DND-41 (cell line): ENCODE measurements around the gene CD93.

Experiments
- ATAC-seq: fragments of 200-7000 bp; cut with Tn5 transposase; 3 replicates; pipeline ENCODE4 v1.9.1; 2021; ENCODE audit warnings: low read depth; ENCODE audit not compliant: insufficient read depth
- DNase-seq: peaks from one replicate; pipeline ENCODE4 v3.0.0-alpha.2; 2020
- H2AFZ ChIP-seq: 2 replicates; pipeline ENCODE4 v1.6.0; 2012; ENCODE audit warnings: low read depth, low read length
- H3K27ac ChIP-seq: 2 replicates; pipeline ENCODE4 v1.5.1; 2012; ENCODE audit warnings: low read length, inconsistent platforms
- H3K27me3 ChIP-seq: fragments of 200-600 bp; sonication (generic); 2 replicates; pipeline ENCODE4 v1.6.0; 2012; ENCODE audit warnings: low read length, mild to moderate bottlenecking, inconsistent platforms; ENCODE audit not compliant: insufficient read depth, poor library complexity
- H3K36me3 ChIP-seq: 2 replicates; pipeline ENCODE4 v1.5.1; 2012; ENCODE audit warnings: low read length, inconsistent platforms; ENCODE audit not compliant: insufficient read depth
- H3K4me1 ChIP-seq: 2 replicates; pipeline ENCODE4 v1.5.1; 2012; ENCODE audit warnings: mild to moderate bottlenecking, low read length; ENCODE audit not compliant: insufficient read depth
- H3K4me2 ChIP-seq: 2 replicates; pipeline ENCODE4 v1.6.0; 2012; ENCODE audit warnings: mild to moderate bottlenecking, moderate library complexity, low read length, inconsistent platforms; ENCODE audit not compliant: insufficient read depth
- H3K4me3 ChIP-seq, 2 experiments: fragments of 200-600 bp in 1 of 2; shearing (Covaris generic) in 1 of 2; 2 replicates each; pipeline ENCODE4 v1.5.1; 2012 to 2016; ENCODE audit warnings: inconsistent platforms in 2 of 2, low read length in 2 of 2, mild to moderate bottlenecking in 2 of 2, low read depth in 1 of 2, moderate library complexity in 1 of 2
- H3K79me2 ChIP-seq: 2 replicates; pipeline ENCODE4 v1.6.0; 2012; ENCODE audit warnings: low read length, inconsistent platforms; ENCODE audit not compliant: insufficient read depth
- H3K9ac ChIP-seq: 2 replicates; pipeline ENCODE4 v1.6.0; 2012; ENCODE audit warnings: low read depth, mild to moderate bottlenecking, inconsistent platforms, low read length, moderate library complexity
- H3K9me3 ChIP-seq: 2 replicates; pipeline ENCODE4 v1.5.1; 2012; ENCODE audit warnings: low read length, moderate library complexity, mild to moderate bottlenecking, inconsistent platforms; ENCODE audit not compliant: insufficient read depth, severe bottlenecking
- H4K20me1 ChIP-seq: 2 replicates; pipeline ENCODE4 v1.6.0; 2012; ENCODE audit warnings: low read length; ENCODE audit not compliant: insufficient read depth
- EZH2 ChIP-seq: IDR thresholded peaks from 3 replicates; pipeline ENCODE4 v1.6.1; 2012; ENCODE audit warnings: borderline replicate concordance, low read depth, mild to moderate bottlenecking, moderate library complexity, low read length, inconsistent platforms; ENCODE audit not compliant: severe bottlenecking
- TF ChIP-seq, protein P1 (sequence below): IDR thresholded peaks from 2 replicates; pipeline ENCODE4 v1.5.1; 2012; ENCODE audit warnings: borderline replicate concordance, low read length, moderate library complexity, mild to moderate bottlenecking; ENCODE audit not compliant: poor library complexity, severe bottlenecking; ENCODE audit errors: extremely low read depth

The CD93 gene

DNA sequence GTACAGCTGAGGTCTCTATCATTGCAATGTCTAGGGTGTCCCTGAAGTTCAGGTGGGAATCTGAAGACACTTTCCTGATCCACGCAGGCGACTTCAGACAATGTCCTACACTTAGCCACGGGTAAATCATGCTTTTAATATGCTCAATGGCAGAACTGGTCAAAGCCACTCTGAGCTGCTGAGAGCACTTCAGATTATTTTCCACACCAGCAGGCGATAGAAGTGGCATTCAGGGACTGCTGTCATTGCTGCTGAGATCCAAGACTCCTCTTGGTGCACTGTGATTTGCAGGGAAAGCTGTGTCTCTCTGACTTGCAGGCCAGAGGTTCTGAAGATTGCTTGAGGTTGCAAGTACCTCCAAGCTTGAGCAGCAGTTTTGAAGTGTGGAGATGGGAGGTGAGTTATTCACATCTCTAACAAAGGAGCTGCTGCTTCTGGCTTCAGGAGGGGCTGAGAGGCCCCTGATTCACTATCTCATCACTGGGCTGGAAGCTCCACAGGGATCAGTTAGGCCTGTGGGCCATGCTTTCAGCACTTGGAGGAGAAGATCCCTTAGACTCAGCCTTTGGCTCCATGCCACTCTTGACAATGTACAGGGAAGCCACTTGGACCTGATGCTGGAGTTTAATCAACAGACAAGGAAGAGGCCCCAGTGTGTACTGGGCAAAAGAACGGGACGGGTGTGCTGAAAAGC lies 53.9 kb downstream of the CD93 start:
- H4K20me1 ChIP-seq = no peaks in the 10 kb centered on the region
- no peaks in the 10 kb centered on the region for H3K9me3 ChIP-seq
- no peaks in the 10 kb centered on the region for H3K79me2 ChIP-seq
- TF ChIP-seq EZH2 = no peak
- TF ChIP-seq, protein P1, sequence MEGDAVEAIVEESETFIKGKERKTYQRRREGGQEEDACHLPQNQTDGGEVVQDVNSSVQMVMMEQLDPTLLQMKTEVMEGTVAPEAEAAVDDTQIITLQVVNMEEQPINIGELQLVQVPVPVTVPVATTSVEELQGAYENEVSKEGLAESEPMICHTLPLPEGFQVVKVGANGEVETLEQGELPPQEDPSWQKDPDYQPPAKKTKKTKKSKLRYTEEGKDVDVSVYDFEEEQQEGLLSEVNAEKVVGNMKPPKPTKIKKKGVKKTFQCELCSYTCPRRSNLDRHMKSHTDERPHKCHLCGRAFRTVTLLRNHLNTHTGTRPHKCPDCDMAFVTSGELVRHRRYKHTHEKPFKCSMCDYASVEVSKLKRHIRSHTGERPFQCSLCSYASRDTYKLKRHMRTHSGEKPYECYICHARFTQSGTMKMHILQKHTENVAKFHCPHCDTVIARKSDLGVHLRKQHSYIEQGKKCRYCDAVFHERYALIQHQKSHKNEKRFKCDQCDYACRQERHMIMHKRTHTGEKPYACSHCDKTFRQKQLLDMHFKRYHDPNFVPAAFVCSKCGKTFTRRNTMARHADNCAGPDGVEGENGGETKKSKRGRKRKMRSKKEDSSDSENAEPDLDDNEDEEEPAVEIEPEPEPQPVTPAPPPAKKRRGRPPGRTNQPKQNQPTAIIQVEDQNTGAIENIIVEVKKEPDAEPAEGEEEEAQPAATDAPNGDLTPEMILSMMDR = no peak
- no peak overlapping the region for H3K4me3 ChIP-seq
- peak overlapping the region; percentile 58 for H2AFZ ChIP-seq
- no peak overlapping the region for H3K4me2 ChIP-seq
- H3K27me3 ChIP-seq = no peaks in the 10 kb centered on the region
- peaks cover 63% of the 10 kb centered on the region for H3K4me1 ChIP-seq
- DNase-seq = no peak
- peak; percentile 11 for ATAC-seq
- H3K36me3 ChIP-seq = no peaks in the 10 kb centered on the region
- peak overlapping the region; percentile 83 for H3K27ac ChIP-seq
- H3K9ac ChIP-seq = peak overlapping the region; percentile 24

DNA sequence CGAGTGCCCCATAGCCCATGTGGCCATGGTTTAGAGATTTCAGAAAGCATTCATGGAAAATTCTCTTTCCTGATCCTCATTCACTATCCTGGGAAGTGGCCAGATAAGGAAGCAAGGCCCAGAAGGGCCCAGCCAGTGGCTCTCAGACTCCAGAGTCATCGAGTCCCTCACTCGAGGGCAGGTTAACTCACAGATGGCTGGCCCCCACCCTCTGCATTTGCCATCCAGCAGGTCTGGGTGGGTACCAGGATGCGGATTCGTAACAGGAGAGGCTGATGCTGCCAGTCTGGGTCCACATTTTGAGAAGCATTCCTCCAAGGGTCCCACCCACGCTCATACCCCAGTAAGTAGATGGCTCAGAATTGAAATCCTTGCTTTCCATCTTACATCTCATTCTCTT lies 54.8 kb downstream of the CD93 start:
- no peak for DNase-seq
- Histone ChIP-seq H3K79me2 (no peaks in the 10 kb centered on the region), H3K4me3 (no peak overlapping the region), H2AFZ (no peak overlapping the region), H3K4me2 (no peak overlapping the region), H3K27ac (peak overlapping the region; percentile 83; the same call in 1 of the 2 replicates), H3K9ac (no peak overlapping the region), H3K27me3 (no peaks in the 10 kb centered on the region), H3K36me3 (no peaks in the 10 kb centered on the region), H4K20me1 (no peaks in the 10 kb centered on the region), H3K9me3 (no peaks in the 10 kb centered on the region), H3K4me1 (peaks cover 63% of the 10 kb centered on the region)
- TF ChIP-seq, protein P1 = no peak
- no peak for TF ChIP-seq EZH2
- ATAC-seq = no peak
